B cell (primary cell): ENCODE results near the gene ATP5MK. TPM values are rescaled to one million over a fixed set of nuclear protein-coding genes. Genes with fewer than 3 reads are reported as not detected.
"Not testable (repeated sequence)": the region's sequence is repeated elsewhere in the genome, so short reads cannot be mapped to it uniquely, and the experiment has no call there.

Source experiments
- ATAC-seq: fragments of 200-7000 bp; cut with Tn5 transposase; one replicate; pipeline ENCODE4 v1.10.0; 2021; ENCODE audit warnings: low read depth, mild to moderate bottlenecking, moderate number of reproducible peaks, moderate library complexity
- CTCF ChIA-PET: fragments of 350-600 bp; sonication (Branson Sonifier 250); formaldehyde crosslinking; loops from one replicate; lab custom pipeline; 2021; ENCODE audit warnings: antibody characterized with exemption, inconsistent platforms; lab: Charles Lee
- POLR2A ChIA-PET: fragments of 350-600 bp; sonication (Branson Sonifier 250); formaldehyde crosslinking; loops from one replicate; lab custom pipeline; 2021; ENCODE audit warnings: antibody characterized with exemption; lab: Charles Lee
- DNase-seq: peaks from one replicate; pipeline ENCODE4 v3.0.0; 2013
- H2AFZ ChIP-seq: 2 replicates; pipeline ENCODE4 v1.6.1; 2012; ENCODE audit warnings: mild to moderate bottlenecking, low read depth, low read length; ENCODE audit not compliant: insufficient read depth, poor library complexity, severe bottlenecking
- H3K27ac ChIP-seq, 2 donors: 1 replicate in 1 of 2; 2 replicates in 1 of 2; pipeline ENCODE4 v1.5.1; 2012 to 2013; ENCODE audit warnings: low read length in 2 of 2, mild to moderate bottlenecking in 2 of 2, moderate library complexity in 1 of 2
- H3K27me3 ChIP-seq, 4 experiments: fragments of 200-600 bp in 1 of 4; sonication (generic) in 1 of 4; replicated peaks in 1 of 4; 1 replicate in 2 of 4; 2 replicates in 2 of 4; pipeline versions ENCODE4 v1.6.1 to v1.7.0; 2013 to 2016; ENCODE audit warnings: low read length in 3 of 4, mild to moderate bottlenecking in 2 of 4, mixed read lengths in 1 of 4, moderate library complexity in 1 of 4; ENCODE audit not compliant: insufficient read depth in 4 of 4, control insufficient read depth in 3 of 4; ENCODE audit errors: control extremely low read depth in 1 of 4
- H3K36me3 ChIP-seq, 2 experiments: replicated peaks in 1 of 2; 1 replicate in 1 of 2; 2 replicates in 1 of 2; pipeline versions ENCODE4 v1.6.1 to v1.7.1; 2013; ENCODE audit warnings: low read length in 1 of 2; ENCODE audit not compliant: insufficient read depth in 2 of 2, control insufficient read depth in 1 of 2; ENCODE audit errors: control extremely low read depth in 1 of 2, extremely low read depth in 1 of 2
- H3K4me1 ChIP-seq, 2 donors: fragments of 200-600 bp in 1 of 2; sonication (generic) in 1 of 2; 1 replicate in 1 of 2; 2 replicates in 1 of 2; pipeline versions ENCODE4 v1.5.1 to v1.6.1; 2013 to 2017; ENCODE audit warnings: low read length in 2 of 2; ENCODE audit not compliant: control insufficient read depth in 2 of 2, insufficient read depth in 2 of 2
- H3K4me2 ChIP-seq: replicated peaks from 2 replicates; pipeline ENCODE3; 2012; ENCODE audit warnings: mild to moderate bottlenecking, low read depth, low read length; ENCODE audit not compliant: poor library complexity, severe bottlenecking
- H3K4me3 ChIP-seq, 5 experiments: fragments of 200-600 bp in 1 of 5; sonication (generic) in 1 of 5; 1 replicate in 3 of 5; 2 replicates in 2 of 5; pipeline versions ENCODE4 v1.5.1 to v1.7.0; 2011 to 2016; ENCODE audit warnings: low read length in 4 of 5, mild to moderate bottlenecking in 4 of 5, low read depth in 2 of 5, control low read depth in 1 of 5, moderate library complexity in 1 of 5; ENCODE audit not compliant: insufficient read depth in 1 of 5; ENCODE audit errors: control extremely low read depth in 1 of 5, extremely low read depth in 1 of 5
- H3K79me2 ChIP-seq: fragments of 200-600 bp; sonication (generic); one replicate; pipeline ENCODE4 v1.6.0; 2016; ENCODE audit warnings: low read length; ENCODE audit not compliant: control insufficient read depth, insufficient read depth
- H3K9ac ChIP-seq: fragments of 200-600 bp; sonication (generic); 2 replicates; pipeline ENCODE4 v1.6.1; 2017; ENCODE audit warnings: mild to moderate bottlenecking, low read length, moderate library complexity
- H3K9me3 ChIP-seq, 3 donors: one replicate each; pipeline versions ENCODE4 v1.6.1 to v1.7.1; 2013; ENCODE audit warnings: low read length in 2 of 3; ENCODE audit not compliant: control insufficient read depth in 2 of 3, insufficient read depth in 1 of 3; ENCODE audit errors: control extremely low read depth in 1 of 3
- H4K20me1 ChIP-seq: 2 replicates; pipeline ENCODE4 v1.6.0; 2012; ENCODE audit warnings: mild to moderate bottlenecking, low read length; ENCODE audit not compliant: insufficient read depth, control insufficient read depth, poor library complexity, severe bottlenecking
- H3K27ac Mint-ChIP-seq: one replicate; pipeline ENCODE4 v1.8.0; 2021; ENCODE audit warnings: mixed read lengths
- H3K27me3 Mint-ChIP-seq: one replicate; pipeline ENCODE4 v1.8.0; 2021; ENCODE audit warnings: mixed read lengths
- H3K4me1 Mint-ChIP-seq: one replicate; pipeline ENCODE4 v1.8.0; 2021; ENCODE audit warnings: mixed read lengths
- H3K4me3 Mint-ChIP-seq: one replicate; pipeline ENCODE4 v1.8.0; 2021; ENCODE audit warnings: mixed read lengths
- H3K9me3 Mint-ChIP-seq: one replicate; pipeline ENCODE4 v1.8.0; 2022; ENCODE audit warnings: mixed read lengths; ENCODE audit not compliant: insufficient read depth
- EZH2 ChIP-seq: IDR thresholded peaks from 2 replicates; pipeline ENCODE4 v1.6.1; 2012; ENCODE audit warnings: borderline replicate concordance, low read depth, mild to moderate bottlenecking, moderate library complexity, low read length; ENCODE audit not compliant: insufficient read depth, poor library complexity, severe bottlenecking
- WGBS: methylation state at CpG from one replicate; pipeline ENCODE4 v1.1.5; 2013; ENCODE audit warnings: missing lambda C conversion rate; ENCODE audit not compliant: insufficient coverage; 5-methylcytosine and 5-hydroxymethylcytosine counted together
- intact Hi-C: fragments of 100-400 bp; cut with micrococcal nuclease; formaldehyde crosslinking; loops from one replicate; pipeline ENCODE4 v1.10.0; 2022
- polyA plus RNA-seq: library from polyadenylated mRNA; depleted of rRNA; stranded (reverse); fragments of >200 nt; gene quantifications from 2 replicates; pipeline ENCODE4 v1.2.3, GENCODE V29; 2012
- total RNA-seq, 2 donors: library from RNA; stranded (reverse); fragments of 120-200 nt in 1 of 2; gene quantifications; 1 replicate in 1 of 2; 2 replicates in 1 of 2; pipeline versions ENCODE4 v1.2.3 to v1.2.4, GENCODE V29; 2013 to 2022
- TF ChIP-seq, protein P1 (sequence below): fragments of 200-600 bp; IDR thresholded peaks from one replicate; pipeline ENCODE4 v1.8.0; 2022; ENCODE audit warnings: antibody characterized with exemption, mild to moderate bottlenecking

ATP5MK gene
- total and polyA plus RNA-seq, 2 donors (not counting 1 experiment from before 2014, with no cell fraction given): 96.6 to 99.9 TPM

DNA sequence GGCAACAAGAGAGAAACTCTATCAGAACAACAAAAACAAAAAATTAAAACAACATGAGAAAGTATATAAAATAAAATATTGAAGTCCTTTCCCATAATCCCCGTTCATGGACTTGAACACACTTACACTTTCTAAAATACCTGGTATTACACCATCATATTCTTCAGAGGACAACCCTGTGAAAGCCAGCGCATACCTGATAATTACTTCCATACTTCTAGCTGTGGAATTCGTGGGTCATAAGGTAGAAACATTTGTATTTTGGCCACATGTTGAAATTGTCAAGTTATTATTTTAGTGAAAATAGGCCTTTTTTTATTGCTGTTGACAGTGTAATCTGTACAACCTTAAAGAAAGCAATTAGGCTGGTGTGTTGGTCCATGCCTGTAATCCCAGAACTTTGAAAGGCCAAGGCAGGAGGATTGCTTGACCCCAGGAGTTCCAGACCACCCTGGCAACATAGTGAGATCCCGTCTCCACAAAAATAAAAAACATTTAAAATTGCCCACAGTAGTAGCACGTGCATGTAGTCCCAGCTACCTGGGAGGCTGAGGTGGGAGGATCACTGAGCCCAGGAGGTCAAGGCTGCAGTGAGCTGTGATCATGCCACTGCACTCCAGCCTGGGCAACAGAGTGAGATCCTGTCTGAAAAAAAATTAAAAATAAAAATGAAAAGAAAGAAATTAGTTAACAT, 40.2 kb downstream of the ATP5MK start:
- no peak overlapping the region for H3K27ac Mint-ChIP-seq
- Histone ChIP-seq H3K36me3 (no peaks in the 10 kb centered on the region), H3K4me2 (no peak overlapping the region), H3K9ac (no peak overlapping the region), H2AFZ (no peak overlapping the region), H3K79me2 (peaks cover 5% of the 10 kb centered on the region), H3K27me3 (no peaks in the 10 kb centered on the region), H3K27ac (no peak overlapping the region), H4K20me1 (no peaks in the 10 kb centered on the region), H3K4me1 (peaks cover 4 to 7% of the 10 kb centered on the region in 2 donors), H3K9me3 (no peaks in the 10 kb centered on the region), H3K4me3 (no peak overlapping the region)
- CTCF ChIA-PET: no interaction called here
- intact Hi-C loops: no loop called here
- WGBS: 83% methylated on average over 1 of the region's 5 CpGs
- no peak for DNase-seq
- no peak overlapping the region for H3K4me3 Mint-ChIP-seq
- TF ChIP-seq, protein P1, sequence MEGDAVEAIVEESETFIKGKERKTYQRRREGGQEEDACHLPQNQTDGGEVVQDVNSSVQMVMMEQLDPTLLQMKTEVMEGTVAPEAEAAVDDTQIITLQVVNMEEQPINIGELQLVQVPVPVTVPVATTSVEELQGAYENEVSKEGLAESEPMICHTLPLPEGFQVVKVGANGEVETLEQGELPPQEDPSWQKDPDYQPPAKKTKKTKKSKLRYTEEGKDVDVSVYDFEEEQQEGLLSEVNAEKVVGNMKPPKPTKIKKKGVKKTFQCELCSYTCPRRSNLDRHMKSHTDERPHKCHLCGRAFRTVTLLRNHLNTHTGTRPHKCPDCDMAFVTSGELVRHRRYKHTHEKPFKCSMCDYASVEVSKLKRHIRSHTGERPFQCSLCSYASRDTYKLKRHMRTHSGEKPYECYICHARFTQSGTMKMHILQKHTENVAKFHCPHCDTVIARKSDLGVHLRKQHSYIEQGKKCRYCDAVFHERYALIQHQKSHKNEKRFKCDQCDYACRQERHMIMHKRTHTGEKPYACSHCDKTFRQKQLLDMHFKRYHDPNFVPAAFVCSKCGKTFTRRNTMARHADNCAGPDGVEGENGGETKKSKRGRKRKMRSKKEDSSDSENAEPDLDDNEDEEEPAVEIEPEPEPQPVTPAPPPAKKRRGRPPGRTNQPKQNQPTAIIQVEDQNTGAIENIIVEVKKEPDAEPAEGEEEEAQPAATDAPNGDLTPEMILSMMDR: no peak
- TF ChIP-seq EZH2: no peak
- H3K27me3 Mint-ChIP-seq: no peaks in the 10 kb centered on the region
- H3K4me1 Mint-ChIP-seq: peaks cover 4% of the 10 kb centered on the region
- no peak for ATAC-seq
- H3K9me3 Mint-ChIP-seq: no peaks in the 10 kb centered on the region
- POLR2A ChIA-PET: interaction anchor here (0.6 kb wide), 1 partner anchor 11 kb away, joined by 4 read pairs; no protein-coding TSS in a partner anchor

DNA sequence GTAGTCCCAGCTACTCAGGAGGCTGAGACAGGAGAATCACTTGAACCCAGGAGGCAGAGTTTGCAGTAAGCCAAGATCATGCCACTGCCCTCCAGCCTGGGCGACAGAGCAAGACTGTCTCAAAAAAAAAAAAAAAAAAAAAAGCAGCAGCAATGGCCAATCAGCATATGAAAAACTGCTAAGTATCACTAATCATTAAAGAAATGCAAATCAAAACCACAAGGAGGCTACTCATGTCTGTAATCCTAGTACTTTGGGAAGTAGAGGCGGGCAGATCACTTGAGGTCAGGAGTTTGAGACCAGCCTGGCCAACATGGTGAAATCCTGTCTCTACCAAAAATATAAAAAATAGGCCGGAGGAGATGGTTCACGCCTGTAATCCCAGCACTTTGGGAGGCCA, 41.7 kb downstream of the ATP5MK start:
- H3K27me3 Mint-ChIP-seq, H3K4me3 ChIP-seq, H4K20me1 ChIP-seq, CTCF ChIA-PET, DNase-seq, H3K36me3 ChIP-seq, ATAC-seq, H3K4me1 Mint-ChIP-seq, H3K9ac ChIP-seq, H3K9me3 Mint-ChIP-seq, POLR2A ChIA-PET, H3K4me3 Mint-ChIP-seq, H3K27ac Mint-ChIP-seq, H3K9me3 ChIP-seq, H3K27me3 ChIP-seq, H2AFZ ChIP-seq, intact Hi-C loops, H3K27ac ChIP-seq, H3K4me2 ChIP-seq: not testable (repeated sequence)
- WGBS: 100% methylated on average over 2 of the region's 4 CpGs
- Histone ChIP-seq H3K79me2 (peaks cover 18% of the 10 kb centered on the region), H3K4me1 (peaks cover 9 to 13% of the 10 kb centered on the region in 2 donors)
